ENCODE results near the gene ZSWIM7. TPM values are rescaled to one million over a fixed set of nuclear protein-coding genes. Genes with fewer than 3 reads are reported as not detected.

ZSWIM7 gene
- total and polyA plus RNA-seq, 5 experiments from 2014 or later: 37.3 to 87.3 (median 60.9) TPM

- Mint-ChIP-seq H3K4me1 (peaks cover 15 to 46% (median 27%) of the 10 kb centered on the region in 4 donors), H3K27me3 (peaks cover 0 to 6% (median 0%) of the 10 kb centered on the region in 5 donors), H3K9me3 (no peaks in the 10 kb centered on the region), H3K4me3 (peak overlapping the region in 4 of 10 donors; percentile 3 to 82 (median 40)), H3K36me3 (no peaks in the 10 kb centered on the region), H3K27ac (peak overlapping the region in 5 of 10 donors; percentile 7 to 98 (median 89))
- no peak for ATAC-seq
- POLR2A ChIA-PET: interaction anchor here (1.5 kb wide), 1 partner anchor 29 kb away, joined by 3 read pairs; no protein-coding TSS in a partner anchor
- no peak for DNase-seq
These were observed 31.7 kb downstream of the ZSWIM7 start for GRCh38 chr17:15967706-15968399.

DNA sequence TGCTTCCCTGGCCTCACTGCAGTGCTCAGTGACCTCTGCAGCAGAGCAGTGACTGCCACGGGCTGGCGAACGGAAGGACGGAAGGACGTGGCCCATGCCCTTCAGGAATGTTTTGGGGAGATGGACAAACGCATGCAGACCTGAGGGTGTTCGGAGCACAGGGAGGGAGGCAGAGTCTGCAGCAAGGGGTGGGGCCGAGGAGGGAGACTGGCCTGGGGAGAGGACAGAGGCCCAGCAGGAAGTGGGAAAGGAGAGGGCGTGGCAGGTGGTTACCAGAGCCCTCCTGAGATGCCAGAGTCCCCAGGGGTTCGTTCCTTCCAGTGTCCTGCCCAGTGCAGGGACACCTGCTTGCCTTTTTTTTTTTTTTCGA, 32.6 kb downstream of the ZSWIM7 start:
- DNase-seq: no peak
- peaks cover 15 to 46% (median 26%) of the 10 kb centered on the region in 4 donors for H3K4me1 Mint-ChIP-seq
- no peaks in the 10 kb centered on the region for H3K9me3 Mint-ChIP-seq
- no peaks in the 10 kb centered on the region for H3K36me3 Mint-ChIP-seq
- H3K27ac Mint-ChIP-seq: peak overlapping the region; percentile 80 to 98 (median 92)
- H3K4me3 Mint-ChIP-seq: peak overlapping the region; percentile 58 to 92 (median 75)
- peak in 1 of 2 donors; percentile 52 for ATAC-seq
- H3K27me3 Mint-ChIP-seq: peaks cover 0 to 6% (median 0%) of the 10 kb centered on the region in 5 donors
- POLR2A ChIA-PET: interaction anchor here (0.9 to 1.5 kb wide), 2 partner anchors 21 to 32 kb away, joined by 3 to 10 read pairs; partner anchors contain the start of genes TTC19 and ZSWIM7

- POLR2A ChIA-PET: interaction anchor here (0.9 to 1.5 kb wide), 2 partner anchors 21 to 33 kb away, joined by 3 to 10 read pairs; partner anchors contain the start of genes TTC19 and ZSWIM7
- Mint-ChIP-seq H3K36me3 (no peaks in the 10 kb centered on the region), H3K9me3 (no peaks in the 10 kb centered on the region), H3K4me3 (peak overlapping the region; percentile 58 to 92 (median 75)), H3K4me1 (peaks cover 15 to 46% (median 26%) of the 10 kb centered on the region in 4 donors), H3K27me3 (peaks cover 0 to 6% (median 0%) of the 10 kb centered on the region in 5 donors), H3K27ac (peak overlapping the region; percentile 80 to 98 (median 92))
- ATAC-seq (peak; percentile 48 to 55), DNase-seq (peak in 2 of 10 donors; percentile 23 to 27)
These were observed 33.2 kb downstream of the ZSWIM7 start for GRCh38 chr17:15966183-15966878.

DNA sequence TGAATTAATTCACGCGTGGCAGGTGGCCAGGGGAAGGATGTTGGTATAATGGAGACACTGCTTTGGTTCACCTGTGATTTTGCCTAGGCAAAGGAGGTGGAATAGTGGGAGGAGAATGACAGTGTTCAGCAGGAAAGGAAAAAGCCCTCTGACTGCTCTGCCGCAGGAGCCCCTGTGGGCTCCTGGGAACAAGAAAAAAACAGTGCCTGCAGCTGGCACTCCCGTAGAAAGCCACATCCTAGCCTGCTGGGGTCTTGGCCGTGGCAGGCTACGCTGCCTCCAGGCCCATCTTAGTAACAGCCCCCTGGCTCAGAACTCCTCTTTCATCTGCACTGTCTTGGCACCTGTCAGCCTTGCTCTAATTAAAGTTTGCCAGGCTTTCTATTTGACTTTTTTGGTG, 34.0 kb downstream of the ZSWIM7 start:
- ATAC-seq: peak; percentile 53 to 56
- POLR2A ChIA-PET: interaction anchor here (1.0 to 1.5 kb wide), 4 partner anchors 12 to 34 kb away, joined by 3 to 10 read pairs (median 3); partner anchors contain the start of genes ADORA2B, TTC19 and ZSWIM7
- Mint-ChIP-seq H3K4me3 (peak overlapping the region in 7 of 10 donors; percentile 4 to 92 (median 72)), H3K27me3 (peaks cover 0 to 6% (median 0%) of the 10 kb centered on the region in 5 donors), H3K9me3 (no peaks in the 10 kb centered on the region), H3K27ac (peak overlapping the region; percentile 74 to 98 (median 92)), H3K36me3 (no peaks in the 10 kb centered on the region), H3K4me1 (peaks cover 15 to 46% (median 26%) of the 10 kb centered on the region in 4 donors)
- DNase-seq: no peak

- Mint-ChIP-seq H3K4me1 (peaks cover 18 to 40% (median 33%) of the 10 kb centered on the region in 4 donors), H3K9me3 (no peaks in the 10 kb centered on the region), H3K27me3 (no peaks in the 10 kb centered on the region), H3K27ac (peak overlapping the region in 1 of 10 donors; percentile 20), H3K36me3 (no peaks in the 10 kb centered on the region), H3K4me3 (no peak overlapping the region)
- DNase-seq (no peak), ATAC-seq (no peak)
- POLR2A ChIA-PET: no interaction called here
These were observed 35.8 kb downstream of the ZSWIM7 start for GRCh38 chr17:15963670-15964110.

GRCh38 chr17:15958484-15958854, 41.0 kb downstream of the ZSWIM7 start:
- DNase-seq (no peak), ATAC-seq (no peak)
- POLR2A ChIA-PET: no interaction called here
- Mint-ChIP-seq H3K9me3 (no peaks in the 10 kb centered on the region), H3K27me3 (peaks cover 0 to 5% (median 0%) of the 10 kb centered on the region in 5 donors), H3K36me3 (no peaks in the 10 kb centered on the region), H3K4me3 (peak overlapping the region in 1 of 10 donors; percentile 23), H3K27ac (peak overlapping the region in 2 of 10 donors; percentile 14 to 61), H3K4me1 (peaks cover 5 to 20% (median 9%) of the 10 kb centered on the region in 4 donors)

- Mint-ChIP-seq H3K27ac (peak overlapping the region in 1 of 10 donors; percentile 31), H3K27me3 (peaks cover 0 to 5% (median 0%) of the 10 kb centered on the region in 5 donors), H3K4me3 (no peak overlapping the region), H3K36me3 (no peaks in the 10 kb centered on the region), H3K9me3 (no peaks in the 10 kb centered on the region), H3K4me1 (peaks cover 5 to 20% (median 9%) of the 10 kb centered on the region in 4 donors)
- POLR2A ChIA-PET: no interaction called here
- ATAC-seq: no peak
- no peak for DNase-seq
These were observed 41.7 kb downstream of the ZSWIM7 start for GRCh38 chr17:15957608-15958307.

GRCh38 chr17:15957206-15957605, 42.3 kb downstream of the ZSWIM7 start:
- Mint-ChIP-seq H3K4me3 (no peak overlapping the region), H3K36me3 (no peaks in the 10 kb centered on the region), H3K27me3 (peaks cover 0 to 5% (median 0%) of the 10 kb centered on the region in 5 donors), H3K9me3 (no peaks in the 10 kb centered on the region), H3K27ac (no peak overlapping the region), H3K4me1 (peaks cover 5 to 20% (median 9%) of the 10 kb centered on the region in 4 donors)
- ATAC-seq (no peak), DNase-seq (no peak)
- POLR2A ChIA-PET: no interaction called here

DNA sequence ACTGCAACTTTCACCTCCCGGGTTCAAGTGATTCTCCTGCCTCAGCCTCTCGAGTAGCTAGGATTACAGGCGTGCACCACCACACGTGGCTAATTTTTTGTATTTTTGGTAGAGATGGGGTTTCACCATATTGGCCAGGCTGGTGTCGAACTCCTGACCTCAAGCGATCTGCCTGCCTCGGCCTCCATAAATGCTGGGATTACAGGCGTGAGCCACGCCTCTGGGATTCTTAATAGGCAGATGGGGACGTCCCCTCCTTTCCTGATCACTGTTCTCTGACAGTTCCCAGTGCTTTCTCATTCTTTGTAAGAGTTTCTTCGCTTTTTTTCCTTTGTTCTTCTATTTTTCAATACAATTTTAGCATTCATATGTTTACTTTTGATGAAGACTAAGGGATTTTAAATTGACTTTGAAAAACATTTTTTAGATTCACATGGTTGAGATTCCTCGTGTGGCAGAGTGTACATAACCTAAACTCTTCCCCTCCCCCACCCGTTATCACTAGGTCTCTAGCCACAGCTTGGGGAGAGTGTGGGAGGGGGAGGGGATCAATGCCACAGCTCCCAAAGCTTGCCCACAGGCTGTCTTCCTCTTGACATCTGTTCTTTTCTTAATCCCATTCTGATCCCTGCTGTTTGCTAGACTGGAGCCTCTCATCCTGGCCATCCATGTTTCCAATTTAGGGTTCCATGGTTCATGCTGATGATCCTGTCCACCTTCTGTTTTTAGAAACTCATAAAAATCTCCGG, 43.5 kb downstream of the ZSWIM7 start:
- DNase-seq: no peak
- Mint-ChIP-seq H3K4me1 (peaks cover 5 to 20% (median 9%) of the 10 kb centered on the region in 4 donors), H3K27me3 (peaks cover 0 to 5% (median 0%) of the 10 kb centered on the region in 5 donors), H3K36me3 (no peaks in the 10 kb centered on the region), H3K9me3 (no peaks in the 10 kb centered on the region), H3K4me3 (no peak overlapping the region), H3K27ac (no peak overlapping the region)
- no peak for ATAC-seq
- POLR2A ChIA-PET: no interaction called here

DNA sequence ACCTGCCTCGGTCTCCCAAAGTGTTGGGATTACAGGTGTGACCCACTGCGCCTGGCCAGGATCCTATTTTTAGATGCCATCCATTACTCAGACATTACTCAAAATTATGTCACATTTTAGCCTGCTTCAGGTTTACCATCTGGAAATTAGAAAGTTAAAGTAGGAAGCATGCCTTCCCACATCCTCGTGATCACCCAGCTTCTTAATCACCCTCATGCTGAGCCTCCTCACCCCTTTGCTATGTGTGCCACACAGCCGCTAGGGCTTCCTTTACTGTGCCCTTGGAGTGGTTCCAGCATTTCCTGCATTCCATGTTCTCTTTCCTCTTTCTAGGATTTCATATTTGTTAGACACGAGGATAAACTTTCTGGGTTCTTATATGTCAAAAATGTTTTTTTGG, 45.3 kb downstream of the ZSWIM7 start:
- no peaks in the 10 kb centered on the region for H3K36me3 Mint-ChIP-seq
- DNase-seq (no peak), ATAC-seq (no peak)
- H3K27me3 Mint-ChIP-seq: peaks cover 0 to 5% (median 0%) of the 10 kb centered on the region in 5 donors
- no peaks in the 10 kb centered on the region for H3K9me3 Mint-ChIP-seq
- POLR2A ChIA-PET: no interaction called here
- H3K4me1 Mint-ChIP-seq: peaks cover 5 to 13% (median 6%) of the 10 kb centered on the region in 4 donors
- H3K27ac Mint-ChIP-seq: no peak overlapping the region
- H3K4me3 Mint-ChIP-seq: no peak overlapping the region

DNA sequence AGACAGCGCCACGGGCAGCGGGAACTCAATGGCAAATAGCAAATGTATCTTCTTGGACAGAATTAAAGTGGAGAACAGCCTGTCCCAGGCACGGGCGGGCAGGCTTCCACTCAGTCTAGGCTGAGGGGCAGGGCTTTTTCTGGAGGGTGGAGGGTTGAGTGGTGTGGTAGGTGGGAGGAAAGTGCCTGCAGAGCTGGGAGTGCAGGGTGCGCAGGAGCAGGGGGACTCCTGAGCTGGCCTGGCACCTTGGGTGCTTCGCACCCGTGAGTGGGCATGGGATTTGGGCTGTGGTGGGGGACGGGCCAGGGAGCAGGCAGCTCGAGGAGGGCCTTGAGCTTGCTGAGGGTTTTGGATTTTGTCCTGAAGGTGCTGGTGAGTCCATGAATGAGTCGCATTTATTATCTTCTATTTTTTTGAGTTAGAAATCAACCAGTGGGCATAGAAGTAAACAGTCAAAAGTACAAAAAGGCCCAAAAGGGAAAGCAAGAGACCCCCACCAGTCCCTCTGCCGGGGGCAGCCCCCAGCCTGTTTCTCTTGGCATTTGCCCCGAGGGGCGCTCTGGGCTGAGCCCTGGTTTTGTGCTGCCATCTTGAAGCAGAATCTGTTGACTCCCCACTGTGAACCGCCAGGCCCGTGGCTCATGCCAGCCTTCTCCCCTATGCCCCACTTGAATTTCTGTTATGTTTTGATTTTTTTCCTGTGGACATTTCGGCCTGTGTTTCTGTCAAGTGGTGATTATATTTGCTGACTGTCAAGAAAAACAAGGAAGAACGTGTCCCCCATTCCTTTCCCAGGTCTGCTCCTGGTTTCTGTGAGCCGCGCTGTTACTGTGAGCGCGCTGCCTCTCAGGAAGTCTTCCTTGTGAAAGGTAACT, 46.4 kb downstream of the ZSWIM7 start:
- H3K27ac Mint-ChIP-seq: peak overlapping the region in 2 of 10 donors; percentile 38 to 43
- ATAC-seq (no peak), DNase-seq (no peak)
- peaks cover 0 to 2% (median under 1%) of the 10 kb centered on the region in 4 donors for H3K4me1 Mint-ChIP-seq
- no peaks in the 10 kb centered on the region for H3K9me3 Mint-ChIP-seq
- H3K36me3 Mint-ChIP-seq: no peaks in the 10 kb centered on the region
- POLR2A ChIA-PET: no interaction called here
- H3K4me3 Mint-ChIP-seq: no peak overlapping the region
- H3K27me3 Mint-ChIP-seq: peaks cover 0 to 3% (median 0%) of the 10 kb centered on the region in 5 donors
